GM18520 (cell line): ENCODE measurements around the gene TMEM91.
"Not testable (repeated sequence)": the region's sequence is repeated elsewhere in the genome, so short reads cannot be mapped to it uniquely, and the experiment has no call there.

Experiments
- ATAC-seq: cut with Tn5 transposase; IDR thresholded peaks from one replicate; pipeline ENCODE4 v1.9.1; 2021; ENCODE audit not compliant: unreplicated experiment

Gene TMEM91

DNA sequence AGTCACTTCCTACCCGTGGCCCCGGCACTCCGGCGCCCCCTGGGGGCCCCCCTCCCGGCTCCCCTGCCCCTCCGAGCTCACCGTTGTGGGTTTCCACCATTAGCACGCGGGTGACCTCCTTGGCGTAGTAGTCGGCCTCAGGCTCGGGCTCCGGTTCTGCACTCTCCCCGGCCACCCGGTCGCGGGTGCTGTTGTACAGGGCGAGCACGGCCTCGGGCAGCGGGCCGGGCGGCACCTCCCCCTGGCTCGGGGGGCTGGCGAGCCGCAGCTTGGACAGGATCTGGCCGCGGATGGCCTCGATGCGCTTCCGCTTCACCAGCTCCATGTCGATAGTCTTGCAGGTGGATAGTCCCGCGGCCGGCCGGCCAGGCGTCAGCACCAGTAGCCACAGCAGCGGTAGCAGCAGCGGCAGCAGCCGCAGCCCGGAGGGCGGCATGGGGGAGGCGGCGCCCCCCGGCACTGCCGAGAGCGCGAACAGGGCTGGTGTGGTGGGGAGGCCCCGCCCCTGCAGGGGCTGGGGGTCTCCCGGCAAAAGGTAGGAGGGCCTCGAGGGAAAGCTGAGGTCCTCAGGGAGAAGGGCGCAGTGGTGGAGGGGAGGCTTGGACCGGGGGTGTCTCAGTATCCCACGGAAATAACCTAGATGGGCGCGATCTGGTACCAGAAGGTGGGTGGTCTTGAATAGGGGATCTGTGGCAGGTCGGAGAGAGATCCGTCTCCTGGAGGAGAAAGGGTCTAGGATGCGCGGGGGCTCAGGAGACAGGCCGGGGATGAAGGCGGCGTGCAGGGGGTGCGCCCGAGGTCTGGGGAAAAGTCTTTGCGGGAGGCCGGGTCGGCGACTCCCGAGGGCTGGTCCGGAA lies 23.5 kb upstream of the TMEM91 start:
- no peak for ATAC-seq

DNA sequence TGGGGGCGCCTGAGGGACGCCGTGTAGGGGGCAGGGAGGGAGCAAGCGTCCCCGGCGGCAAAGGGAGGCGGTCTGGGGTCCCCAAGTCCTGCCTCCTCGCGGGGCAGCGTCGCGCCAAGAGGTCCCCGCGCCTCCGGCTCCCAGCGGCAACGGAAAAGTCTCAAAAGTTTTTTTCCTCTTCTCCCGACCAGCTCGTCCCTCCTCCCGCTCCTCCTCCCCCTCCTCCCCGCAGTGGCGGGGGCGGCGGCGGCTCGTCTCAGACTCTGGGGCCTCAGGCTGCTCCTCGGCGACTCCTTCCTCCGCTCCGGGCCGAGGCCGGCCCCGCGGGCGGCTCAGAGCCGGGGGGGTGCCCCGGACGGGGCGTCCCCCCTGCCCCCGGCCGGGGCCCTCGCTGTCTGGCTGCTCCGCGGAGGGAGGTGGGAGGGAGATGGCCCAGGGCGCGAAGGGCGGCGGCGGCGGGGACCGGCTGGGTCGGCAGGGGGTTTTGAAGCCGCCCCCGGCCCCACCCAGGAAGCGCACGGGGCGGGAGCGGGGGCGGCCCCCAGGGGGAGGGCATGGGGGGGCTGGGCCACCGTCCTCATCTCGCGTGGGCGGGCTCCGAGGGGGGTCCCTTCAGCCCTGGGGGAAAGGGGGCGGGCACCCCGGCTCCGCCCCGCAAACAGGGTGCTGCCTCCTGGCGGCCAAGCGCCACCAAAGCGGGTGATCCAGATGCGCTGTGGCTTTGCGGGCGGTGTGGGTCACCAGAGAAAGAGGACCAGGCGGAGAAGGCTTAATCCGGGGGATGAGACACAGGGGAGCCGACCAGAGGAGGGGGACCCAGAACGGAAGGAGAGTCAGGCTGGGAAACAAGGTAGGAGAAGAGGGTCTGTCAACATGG lies 22.6 kb upstream of the TMEM91 start, which contains the start of gene TGFB1:
TGFB1 (minus strand) TSS at position 457 of the 877 bp plus-strand sequence. CDS start 878 bp downstream, outside the sequence.
- peak; percentile 28 for ATAC-seq

DNA sequence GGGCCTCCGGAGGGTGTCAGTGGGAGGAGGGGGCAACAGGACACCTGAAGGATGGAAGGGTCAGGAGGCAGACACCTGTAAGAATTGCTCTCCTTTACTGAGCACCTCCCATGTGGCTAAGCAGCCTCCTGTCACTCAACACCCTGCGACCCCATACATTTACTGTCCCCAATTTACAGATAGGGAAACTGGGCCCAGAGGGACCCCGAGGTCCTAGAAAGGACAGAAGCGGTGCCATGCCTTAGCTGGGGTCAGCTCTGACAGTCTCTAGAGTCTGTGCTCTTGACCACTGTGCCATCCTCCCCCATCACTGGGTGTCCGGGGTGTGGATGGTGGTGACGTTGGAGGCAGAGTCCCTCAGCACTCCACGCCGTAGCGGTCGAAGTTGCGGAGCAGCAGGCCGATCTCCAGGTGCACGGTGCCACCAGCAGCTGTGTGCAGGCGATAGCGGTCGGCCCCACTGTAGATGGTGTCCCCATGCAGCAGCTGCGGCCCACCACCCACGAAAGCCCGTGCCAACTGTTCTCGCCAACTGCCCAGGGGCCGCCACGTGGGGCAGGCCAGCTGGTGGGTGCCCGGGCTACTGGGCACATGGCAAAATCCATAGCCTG lies 21.9 kb upstream of the TMEM91 start:
- no peak for ATAC-seq

DNA sequence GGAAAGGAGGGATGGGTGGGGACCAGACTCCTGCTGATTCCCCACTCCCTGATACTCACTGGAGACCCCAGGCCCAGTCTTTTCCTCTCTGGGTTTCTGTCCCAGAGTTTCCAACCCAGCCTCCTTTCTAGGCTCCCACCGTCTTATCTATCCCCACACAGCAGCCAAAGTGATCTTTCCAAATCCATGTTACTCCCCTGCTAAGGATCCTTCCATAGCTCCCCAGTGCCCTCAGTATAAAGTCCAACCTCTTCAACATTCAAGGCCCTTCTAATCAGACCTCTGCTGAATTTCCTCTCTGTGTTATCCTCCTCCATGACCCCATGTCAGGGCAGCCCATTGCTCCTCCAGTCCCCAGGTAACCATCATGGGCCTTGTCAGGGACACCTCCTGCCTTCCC lies 21.3 kb upstream of the TMEM91 start:
- ATAC-seq, result no peak

DNA sequence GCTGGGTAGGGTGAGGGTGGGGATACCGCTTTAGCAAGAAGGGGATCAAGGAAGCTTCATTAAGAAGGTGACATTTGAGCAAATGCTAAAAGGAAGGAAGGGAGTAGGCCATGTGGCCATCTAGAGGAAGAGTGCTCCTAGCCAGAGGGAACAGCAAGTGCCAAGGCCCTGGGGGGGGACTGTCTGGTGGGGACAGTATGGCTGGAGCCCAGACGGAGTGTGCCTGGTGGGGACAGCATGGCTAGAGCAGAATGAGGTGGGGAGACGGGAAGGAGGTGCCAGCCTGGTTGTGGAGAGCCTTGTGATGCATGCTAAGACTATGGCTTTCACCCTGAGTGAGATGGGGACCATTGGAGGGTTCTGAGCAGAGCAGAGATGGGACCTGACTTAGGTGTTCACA lies 20.5 kb upstream of the TMEM91 start:
- no peak for ATAC-seq

DNA sequence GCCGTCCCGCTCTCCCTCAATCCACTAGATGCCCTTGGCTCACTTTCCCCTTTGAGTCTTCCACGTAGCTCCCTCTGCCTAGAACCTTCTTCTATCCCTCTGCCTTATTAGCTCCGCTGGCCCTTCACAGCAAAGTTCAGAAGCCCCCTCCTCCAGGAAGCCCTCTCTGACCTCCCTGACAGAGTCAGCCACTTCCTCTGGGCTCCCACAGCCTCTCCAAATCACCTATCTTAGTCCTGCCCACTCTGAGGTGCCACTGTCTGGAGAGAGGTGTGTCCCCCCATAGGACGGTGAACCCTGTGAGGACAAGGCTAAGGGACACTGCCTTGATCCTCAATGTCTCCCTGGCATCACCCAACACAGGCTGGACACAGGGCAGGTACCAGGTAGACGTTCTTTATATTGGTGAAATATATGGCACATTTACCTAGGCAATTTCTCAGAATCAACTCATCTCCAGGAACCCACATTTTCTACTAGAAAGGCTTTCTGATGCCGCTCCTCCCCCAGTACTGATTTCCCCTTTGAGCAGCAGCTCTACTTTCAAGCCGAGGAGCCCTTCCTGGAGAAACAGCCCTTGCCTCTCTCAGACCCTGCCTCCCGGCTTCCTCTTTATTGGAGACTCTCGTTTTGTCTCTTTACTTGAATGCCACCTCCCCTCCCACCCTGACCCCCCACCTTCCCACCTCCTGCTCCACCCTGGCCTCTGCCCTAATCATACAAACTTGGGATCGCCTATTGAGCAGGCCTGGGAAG lies 19.2 kb upstream of the TMEM91 start:
- ATAC-seq, result no peak

DNA sequence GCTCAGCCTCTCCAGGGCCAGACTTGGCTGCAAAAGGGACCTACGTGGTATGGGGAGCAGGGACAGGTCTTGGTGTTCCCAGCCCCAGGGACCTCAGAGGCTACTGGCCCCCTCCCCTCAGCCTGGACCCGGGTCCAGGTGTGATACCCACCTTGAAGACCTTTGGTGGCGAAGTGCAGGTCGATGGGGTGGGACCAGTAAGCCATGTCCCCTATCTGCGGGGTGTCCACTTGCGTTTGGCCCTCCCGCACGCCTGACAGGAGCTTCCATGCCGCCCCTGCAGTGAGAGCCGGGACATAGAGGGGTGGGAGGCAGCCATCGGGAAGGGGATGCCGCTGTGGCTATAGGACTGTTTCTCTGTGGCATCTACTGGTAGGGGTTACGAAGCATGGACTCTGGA lies 18.6 kb upstream of the TMEM91 start:
- ATAC-seq, result no peak

DNA sequence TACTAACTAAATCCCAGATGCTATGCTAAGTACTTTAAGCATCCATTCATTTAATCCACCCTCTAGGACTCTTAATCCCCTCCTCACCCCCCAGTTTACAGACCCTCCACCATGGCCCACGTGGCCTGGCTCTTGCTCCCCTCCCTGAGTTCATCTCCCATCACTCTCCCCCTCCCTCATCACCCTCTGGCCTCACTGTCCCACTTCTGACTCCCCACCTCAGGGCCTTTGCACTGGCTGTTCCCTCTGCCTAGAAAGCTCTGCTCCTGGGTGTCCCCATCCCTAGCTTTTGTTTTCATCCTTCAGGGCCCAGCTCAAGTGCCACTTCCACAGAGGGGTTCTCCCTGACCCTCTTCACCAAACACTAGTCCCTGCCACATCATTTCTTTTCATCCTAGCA lies 16.6 kb upstream of the TMEM91 start:
- ATAC-seq, result no peak

DNA sequence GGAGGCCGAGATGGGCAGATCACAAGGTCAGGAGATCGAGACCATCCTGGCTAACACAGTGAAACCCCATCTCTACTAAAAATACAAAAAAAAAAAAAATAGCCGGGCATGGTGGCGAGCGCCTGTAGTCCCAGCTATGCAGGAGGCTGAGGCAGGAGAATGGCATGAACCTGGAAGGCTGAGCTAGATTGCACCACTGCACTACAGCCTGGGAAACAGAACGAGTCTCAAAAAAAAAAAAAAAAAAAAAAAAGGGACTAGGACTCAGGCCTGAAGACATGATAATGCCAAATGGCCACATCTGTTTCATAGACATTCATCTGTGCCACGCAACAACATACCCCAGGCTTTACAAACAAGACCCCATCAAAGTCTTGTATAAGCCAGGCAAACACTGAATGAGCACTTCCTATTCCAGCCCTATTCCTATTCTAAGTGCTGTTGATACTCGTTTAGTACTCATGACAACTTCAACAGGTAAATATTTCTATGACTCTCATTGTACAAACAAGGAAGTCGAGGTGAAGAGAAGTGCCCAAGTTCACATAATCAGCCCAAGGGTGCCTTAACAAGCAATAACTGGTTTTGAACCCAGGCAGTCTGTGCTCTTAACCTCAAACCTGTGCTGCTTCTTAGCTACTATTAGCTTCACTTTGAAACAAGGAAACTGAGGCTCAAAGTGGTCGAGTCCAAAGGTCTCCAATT lies 14.0 kb upstream of the TMEM91 start:
- no peak for ATAC-seq

DNA sequence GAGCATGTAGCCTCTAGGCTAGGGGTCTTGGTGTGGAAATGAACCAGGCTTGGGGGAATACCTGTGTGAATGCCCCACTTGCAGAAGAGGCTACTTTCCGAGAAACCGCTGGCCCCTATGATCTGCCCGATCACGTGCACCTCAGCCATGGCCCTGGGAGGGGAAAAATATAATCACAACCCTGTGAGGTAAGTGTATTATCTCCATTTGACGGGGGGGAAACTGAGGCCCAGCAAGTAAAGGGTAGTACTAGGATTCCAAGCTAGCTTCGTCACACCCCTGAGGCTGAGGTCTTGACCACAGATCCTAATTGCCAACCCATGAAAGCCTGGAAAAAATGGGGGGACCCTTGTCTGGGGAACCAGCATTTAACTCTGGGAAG lies 13.0 kb upstream of the TMEM91 start:
- ATAC-seq, result no peak

DNA sequence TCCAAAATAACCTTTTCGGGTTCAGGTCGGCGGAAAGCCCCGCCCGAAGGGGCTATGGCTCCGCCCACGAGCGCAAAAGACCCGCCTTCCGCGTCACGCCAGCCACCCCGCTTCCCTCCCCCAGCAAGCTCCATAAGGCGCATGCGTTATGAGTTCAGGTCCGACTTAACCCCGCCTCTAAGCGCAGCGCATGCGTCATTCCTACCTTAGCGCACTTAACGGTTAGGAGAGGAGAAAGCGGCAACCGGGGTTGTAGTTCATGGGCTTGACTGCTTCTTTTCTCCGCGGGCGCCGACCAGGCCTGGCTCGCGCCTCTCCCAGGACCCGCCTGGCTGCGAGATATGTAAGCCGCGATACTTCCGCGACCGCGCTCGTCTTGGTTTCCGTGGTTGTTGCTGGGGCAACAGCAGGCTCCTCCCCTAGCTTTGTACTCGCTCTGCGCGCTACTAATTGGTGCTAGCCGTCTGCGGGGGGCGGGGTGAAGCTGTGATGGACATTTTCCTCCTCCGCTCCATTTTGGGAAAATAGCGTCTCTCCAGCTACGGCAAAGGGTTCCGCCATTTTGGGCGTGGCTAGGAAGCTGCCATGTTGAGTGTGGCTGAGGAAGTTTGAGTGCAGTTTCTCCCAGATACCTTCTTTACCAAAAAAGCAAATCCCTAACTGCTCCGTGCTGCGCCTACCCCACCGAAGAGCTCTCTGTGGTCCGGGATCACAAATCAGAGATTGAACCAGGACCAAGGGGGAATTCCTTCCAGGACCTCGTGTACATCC lies 12.4 kb upstream of the TMEM91 start, which contains the start of gene B9D2:
B9D2 (minus strand) TSS at position 397 of the 771 bp plus-strand sequence. CDS start 630 bp downstream, outside the sequence.
- ATAC-seq, result peak; percentile 78

DNA sequence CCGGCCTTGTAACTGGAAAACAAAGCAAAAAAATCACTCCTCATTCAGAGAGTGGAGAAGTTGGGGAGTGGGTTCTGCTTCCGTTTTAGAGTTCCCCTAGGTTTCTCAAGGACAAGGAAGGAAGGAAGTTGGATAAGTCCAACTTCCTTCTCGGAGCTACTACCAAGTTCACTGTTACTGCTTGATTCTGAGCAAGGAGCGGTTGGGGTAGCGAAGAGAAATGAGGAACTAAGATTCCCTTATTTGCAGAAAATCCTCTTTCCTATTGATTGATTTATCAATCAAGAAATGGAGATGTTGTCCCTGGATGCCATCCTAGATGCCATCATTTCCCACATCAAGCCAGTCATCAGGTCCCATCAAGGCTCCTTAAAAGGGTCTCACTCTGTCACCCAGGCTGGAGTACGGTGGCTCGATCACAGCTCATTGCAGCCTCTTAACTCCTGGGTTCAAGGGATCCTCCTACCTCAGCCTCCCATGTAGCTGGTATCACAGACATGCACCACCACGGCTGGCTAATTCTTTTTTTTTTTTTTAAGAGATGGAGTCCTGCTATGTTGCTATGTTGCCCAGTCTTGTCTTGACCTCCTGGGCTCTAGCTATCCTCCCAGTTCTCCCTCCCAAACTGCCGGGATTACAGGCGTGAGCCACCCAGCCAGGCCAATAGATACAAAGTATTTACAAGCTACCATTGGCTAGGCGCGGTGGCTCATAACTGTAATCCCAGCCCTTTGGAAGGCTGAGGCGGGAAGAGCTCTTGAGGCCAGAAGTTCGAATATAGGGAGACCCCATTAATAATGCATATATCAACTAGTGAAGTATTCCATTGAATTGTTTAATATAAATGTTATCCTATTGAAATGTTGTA lies 11.6 kb upstream of the TMEM91 start:
- no peak for ATAC-seq

DNA sequence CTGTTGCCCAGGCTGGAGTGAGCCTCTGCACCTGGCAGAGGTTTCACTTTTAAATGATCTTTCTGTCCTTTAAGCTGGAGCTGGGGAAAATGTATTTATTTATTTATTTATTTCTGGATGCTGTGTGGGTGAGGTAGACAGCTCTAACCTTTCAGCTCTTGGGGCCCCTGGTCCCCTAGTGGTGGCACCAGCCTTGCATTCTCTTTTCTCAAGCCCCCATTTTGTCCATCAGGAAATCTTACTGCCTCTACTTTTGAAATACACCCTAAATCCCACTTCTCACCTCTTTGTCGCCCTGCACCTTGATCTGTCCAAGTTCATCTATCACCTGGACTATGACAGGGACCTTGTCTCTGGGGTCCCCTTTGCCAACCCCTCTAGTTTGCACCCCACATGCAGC lies 10.2 kb upstream of the TMEM91 start:
- no peak for ATAC-seq

DNA sequence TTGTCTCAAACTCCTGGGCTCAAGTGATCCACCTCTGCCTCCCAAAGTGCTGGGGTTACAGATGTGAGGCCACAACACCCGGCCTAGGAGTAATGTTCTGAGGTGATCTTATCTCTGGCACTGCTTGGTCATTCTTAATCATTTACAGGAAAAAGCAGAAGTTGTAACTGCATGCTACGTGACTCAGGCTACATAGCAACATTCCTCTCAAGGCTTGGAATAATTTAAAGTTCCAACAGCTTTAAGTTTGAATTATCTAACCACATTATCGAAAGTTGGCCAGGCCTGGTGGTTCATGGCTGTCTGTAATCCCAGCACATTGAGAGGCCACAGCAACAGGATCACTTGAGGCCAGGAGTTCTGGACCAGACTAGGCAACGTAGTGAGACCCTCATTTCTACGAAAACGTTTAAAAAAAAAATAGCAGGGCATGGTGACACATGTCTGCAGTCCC lies 8.5 kb upstream of the TMEM91 start:
- ATAC-seq, result no peak

DNA sequence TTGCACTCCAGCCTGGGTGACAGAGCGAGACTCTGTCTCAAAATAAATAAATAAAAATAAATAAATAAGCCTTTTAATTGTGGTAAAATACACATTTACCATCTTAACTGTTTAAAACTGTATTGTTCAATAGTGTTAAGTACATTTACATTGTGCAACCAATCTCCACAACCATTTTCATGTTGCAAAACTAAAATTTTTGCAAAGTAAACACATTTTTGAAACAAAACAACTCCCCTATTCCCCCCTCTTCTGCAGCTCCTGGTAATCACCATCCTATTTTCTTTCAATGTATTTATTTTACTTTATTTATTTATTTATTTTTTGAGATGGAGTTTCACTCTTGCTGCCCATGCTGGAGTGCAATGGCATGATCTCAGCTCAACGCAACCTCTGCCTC lies 6.6 kb upstream of the TMEM91 start:
- ATAC-seq, result no peak

DNA sequence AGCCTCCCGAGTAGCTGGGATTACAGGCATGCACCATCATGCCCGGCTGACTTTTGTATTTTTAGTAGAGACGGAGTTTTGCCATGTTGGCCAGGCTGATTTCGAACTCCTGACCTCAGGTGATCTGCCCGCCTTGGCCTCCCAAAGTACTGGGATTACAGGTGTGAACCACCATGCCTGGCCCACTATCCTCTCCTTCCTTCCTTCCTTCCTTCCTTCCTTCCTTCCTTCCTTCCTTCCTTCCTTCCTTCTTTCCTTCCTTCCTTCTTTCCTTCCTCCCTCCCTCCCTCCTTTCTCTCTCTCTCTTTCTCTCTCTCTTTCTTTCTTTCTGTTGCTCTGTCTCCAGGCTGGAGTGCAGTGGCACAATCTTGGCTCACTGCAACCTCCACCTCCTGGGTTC lies 5.2 kb upstream of the TMEM91 start:
- ATAC-seq, result not testable (repeated sequence)

DNA sequence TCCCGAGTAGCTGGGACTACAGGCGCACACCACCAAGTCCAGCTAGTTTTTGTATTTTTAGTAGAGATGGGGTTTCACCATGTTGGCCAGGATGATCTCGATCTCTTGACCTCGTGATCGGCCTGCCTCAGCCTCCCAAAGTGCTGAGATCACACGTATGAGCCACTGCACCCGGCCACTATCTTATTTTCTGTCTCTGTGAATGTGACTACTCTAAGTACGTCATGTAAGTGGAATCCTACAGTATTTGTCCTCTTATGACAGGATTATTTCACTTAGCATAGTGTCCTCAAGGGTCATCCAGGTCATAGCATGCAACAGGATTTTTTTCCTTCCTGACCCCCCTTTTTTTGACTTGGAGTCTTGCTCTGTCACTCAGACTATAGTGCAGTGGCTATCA lies 4.8 kb upstream of the TMEM91 start:
- no peak for ATAC-seq

DNA sequence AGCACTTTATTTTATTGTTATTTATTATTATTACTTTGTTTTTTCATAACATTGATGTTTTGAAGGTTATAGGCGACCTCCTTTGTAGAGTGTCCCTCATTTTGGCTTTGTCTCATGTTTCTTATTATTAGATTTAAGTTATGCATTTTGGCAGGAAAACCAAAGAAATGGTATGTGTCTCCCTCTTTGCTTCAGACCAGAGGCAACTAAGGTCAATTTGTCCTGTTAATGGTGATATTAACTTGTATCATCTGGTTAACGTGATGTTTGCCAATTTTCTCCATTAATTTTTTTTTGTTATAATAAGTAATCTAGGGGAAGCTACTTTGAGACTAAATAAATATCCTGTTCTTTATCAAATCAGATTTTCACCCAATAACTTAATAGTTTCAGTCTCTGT lies 3.8 kb upstream of the TMEM91 start:
- no peak for ATAC-seq
